Gastroesophageal sphincter (tissue), 3 donors: ENCODE data around the gene ACVR2B.

Experiments used
- CTCF ChIP-seq, 4 experiments: fragments of 200-600 bp in 2 of 4; fragments of 450-650 bp in 2 of 4; sonication (generic) in 1 of 4; IDR thresholded peaks; one replicate each; pipeline ENCODE4 v1.5.1; 2017 to 2019; ENCODE audit warnings: antibody characterized with exemption in 4 of 4, mild to moderate bottlenecking in 2 of 4, moderate library complexity in 2 of 4
- POLR2A ChIP-seq, 2 donors: fragments of 450-650 bp; IDR thresholded peaks; one replicate each; pipeline ENCODE4 v1.6.1; 2017; ENCODE audit warnings: antibody characterized with exemption in 2 of 2, mild to moderate bottlenecking in 2 of 2, moderate library complexity in 1 of 2

DNA sequence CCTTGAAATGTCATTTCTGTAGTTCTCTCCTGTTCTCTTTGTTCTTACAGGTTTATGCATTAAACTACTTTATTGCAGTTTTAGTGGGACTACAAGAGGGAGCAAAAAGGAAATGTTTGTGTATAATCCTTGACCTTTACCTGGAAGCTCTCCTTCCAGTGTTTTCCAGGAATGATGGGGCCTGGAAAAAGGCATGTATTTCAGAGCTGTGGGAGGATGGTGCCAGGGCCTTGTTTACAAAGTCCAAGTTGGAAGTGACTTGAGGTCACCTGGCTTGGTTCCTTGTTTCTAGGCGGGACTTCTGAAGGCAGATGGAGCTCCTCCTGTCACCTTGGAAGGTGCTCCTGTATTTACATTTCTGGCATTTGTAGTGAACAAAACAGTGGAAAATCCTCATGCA, 15.1 kb downstream of the ACVR2B start:
- no peak for TF ChIP-seq POLR2A (IDR thresholded peaks at IDR 0.05)
- no peak for TF ChIP-seq CTCF (IDR thresholded peaks at IDR 0.05)
